Measurements from ENCODE around the gene TSACC. TPM values are rescaled to one million over a fixed set of nuclear protein-coding genes. Genes with fewer than 3 reads are reported as not detected.
"Not testable (repeated sequence)": the region's sequence is repeated elsewhere in the genome, so short reads cannot be mapped to it uniquely, and the experiment has no call there.

TSACC gene
- total RNA-seq, 3 donors from 2014 or later (not counting 1 experiment from before 2014, with no cell fraction given): not detected

DNA sequence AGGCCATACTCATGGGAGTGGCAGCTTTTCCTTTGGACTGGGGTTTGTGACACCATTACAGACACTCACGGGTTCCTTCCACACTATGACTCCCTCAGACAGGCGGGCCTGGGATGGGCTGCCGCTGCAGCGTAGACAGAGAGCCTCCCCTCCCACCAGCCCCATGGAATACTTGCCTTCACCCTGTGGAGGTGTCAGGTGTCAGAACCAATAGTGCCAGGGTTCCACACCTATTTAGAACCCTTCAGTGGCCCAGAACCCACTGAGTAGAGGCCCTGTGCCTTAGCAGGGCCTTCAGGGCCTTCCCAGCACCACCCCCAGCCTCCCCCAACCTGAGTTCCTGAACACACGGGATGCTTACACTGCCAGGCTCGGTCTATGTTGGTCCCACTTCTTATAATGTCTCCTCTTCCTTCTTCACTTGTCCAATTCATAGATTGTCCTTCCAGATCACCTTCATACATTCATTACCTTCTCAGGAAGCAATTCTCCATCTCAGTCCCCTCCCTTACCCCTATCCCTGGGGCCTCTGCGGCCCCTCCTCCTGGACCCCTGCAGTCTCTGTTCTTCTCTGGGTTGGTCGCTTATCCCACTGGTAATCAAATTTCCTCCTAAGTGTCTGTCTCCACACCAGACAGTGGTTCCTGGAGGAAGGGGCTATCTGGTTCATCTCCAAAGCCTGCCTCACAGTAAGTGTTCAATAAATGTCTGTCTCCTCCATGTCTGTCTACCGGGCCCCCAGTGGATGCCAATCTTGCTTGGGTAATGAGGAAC is 29.2 kb downstream of the TSACC start:
- no peak overlapping the region for H3K27ac ChIP-seq (ENCODE audit: low read length)
- 84% methylated on average over 9 of the region's 9 CpGs for WGBS (ENCODE audit: insufficient coverage)
- intact Hi-C loops (cut with micrococcal nuclease): no loop called here
- Mint-ChIP-seq H3K4me3 (no peak overlapping the region), H3K27ac (no peak overlapping the region), H3K27me3 (ENCODE audit: low read depth in 2 of 2) (peaks cover 46 to 55% of the 10 kb centered on the region in 2 donors), H3K36me3 (no peaks in the 10 kb centered on the region), H3K4me1 (peaks cover 0 to 5% of the 10 kb centered on the region in 2 donors), H3K9me3 (no peaks in the 10 kb centered on the region)
- peaks cover 10% of the 10 kb centered on the region for H3K4me1 ChIP-seq (ENCODE audit: control insufficient read depth, insufficient read depth, low read length)
- ATAC-seq: no peak
- no peak for DNase-seq
- TF ChIP-seq, protein P1, sequence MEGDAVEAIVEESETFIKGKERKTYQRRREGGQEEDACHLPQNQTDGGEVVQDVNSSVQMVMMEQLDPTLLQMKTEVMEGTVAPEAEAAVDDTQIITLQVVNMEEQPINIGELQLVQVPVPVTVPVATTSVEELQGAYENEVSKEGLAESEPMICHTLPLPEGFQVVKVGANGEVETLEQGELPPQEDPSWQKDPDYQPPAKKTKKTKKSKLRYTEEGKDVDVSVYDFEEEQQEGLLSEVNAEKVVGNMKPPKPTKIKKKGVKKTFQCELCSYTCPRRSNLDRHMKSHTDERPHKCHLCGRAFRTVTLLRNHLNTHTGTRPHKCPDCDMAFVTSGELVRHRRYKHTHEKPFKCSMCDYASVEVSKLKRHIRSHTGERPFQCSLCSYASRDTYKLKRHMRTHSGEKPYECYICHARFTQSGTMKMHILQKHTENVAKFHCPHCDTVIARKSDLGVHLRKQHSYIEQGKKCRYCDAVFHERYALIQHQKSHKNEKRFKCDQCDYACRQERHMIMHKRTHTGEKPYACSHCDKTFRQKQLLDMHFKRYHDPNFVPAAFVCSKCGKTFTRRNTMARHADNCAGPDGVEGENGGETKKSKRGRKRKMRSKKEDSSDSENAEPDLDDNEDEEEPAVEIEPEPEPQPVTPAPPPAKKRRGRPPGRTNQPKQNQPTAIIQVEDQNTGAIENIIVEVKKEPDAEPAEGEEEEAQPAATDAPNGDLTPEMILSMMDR (IDR thresholded peaks at IDR 0.05): no peak
- no peak overlapping the region for H3K4me3 ChIP-seq (ENCODE audit: low read length)
- H3K27me3 ChIP-seq (ENCODE audit: control insufficient read depth, insufficient read depth, low read length): peaks cover 10% of the 10 kb centered on the region
- H3K9me3 ChIP-seq (ENCODE audit: control insufficient read depth, insufficient read depth, low read length): no peaks in the 10 kb centered on the region
- H3K36me3 ChIP-seq (ENCODE audit: control insufficient read depth, insufficient read depth, low read length): no peaks in the 10 kb centered on the region

DNA sequence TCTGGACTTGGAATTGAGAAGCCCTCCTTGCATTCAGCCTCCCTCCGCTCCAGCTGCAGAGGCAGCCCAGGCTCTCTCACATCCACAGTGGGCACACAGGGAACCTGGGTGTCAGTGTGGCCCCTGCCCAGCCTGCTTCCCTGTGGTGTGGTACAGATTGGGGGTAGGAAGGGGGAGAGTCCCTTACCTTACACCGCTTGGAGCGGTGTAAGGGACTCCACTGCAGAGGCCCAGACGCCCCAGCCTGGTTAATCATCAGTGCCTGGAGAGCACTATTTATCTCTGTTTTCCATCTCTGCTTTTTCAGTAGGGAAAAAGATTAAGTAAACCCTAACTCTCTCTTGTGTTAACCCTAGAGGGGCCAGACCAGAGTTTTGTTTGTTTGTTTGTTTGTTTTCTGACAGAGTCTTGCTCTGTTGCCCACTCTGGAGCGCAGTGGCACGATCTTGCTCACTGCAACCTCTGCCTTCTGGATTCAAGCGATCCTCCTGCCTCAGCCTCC is 29.9 kb downstream of the TSACC start:
- H3K4me3 Mint-ChIP-seq: no peak overlapping the region
- 95% methylated on average over 7 of the region's 7 CpGs for WGBS (ENCODE audit: insufficient coverage)

DNA sequence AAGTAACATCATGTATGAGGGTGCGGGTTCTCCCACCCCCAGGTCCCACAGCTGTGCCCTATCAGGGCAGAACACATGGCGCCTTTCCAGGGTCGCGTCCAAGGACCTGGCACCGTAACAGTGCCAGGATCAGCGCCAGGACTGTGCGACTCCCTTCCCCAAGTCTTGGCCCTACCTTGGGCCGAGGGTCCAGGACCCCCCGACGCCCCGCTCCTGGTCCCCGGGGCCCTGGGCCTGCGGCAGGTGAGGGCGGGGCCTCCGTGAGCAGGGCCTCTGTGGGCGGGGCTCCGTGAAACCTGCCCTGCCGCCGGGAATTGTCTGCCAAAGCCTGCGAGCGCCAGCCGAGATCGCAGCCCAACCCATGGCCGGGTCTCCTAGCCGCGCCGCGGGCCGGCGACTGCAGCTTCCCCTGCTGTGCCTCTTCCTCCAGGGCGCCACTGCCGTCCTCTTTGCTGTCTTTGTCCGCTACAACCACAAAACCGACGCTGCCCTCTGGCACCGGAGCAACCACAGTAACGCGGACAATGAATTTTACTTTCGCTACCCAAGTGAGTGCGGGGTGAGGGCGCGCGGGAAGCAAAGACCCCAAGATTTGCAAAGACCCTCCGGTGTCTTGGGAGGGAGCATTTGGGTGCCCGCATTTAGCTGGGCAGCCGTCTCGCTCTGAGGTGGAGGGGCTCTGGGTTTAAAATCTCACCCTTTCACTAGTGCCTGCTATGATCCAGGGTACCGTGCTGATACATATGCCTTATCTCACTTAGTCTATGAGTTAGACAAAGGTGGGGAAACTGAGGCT is 30.8 kb downstream of the TSACC start, which contains the start of gene RHBG:
TSS of gene RHBG (plus strand) at position 323 of the 796 bp plus-strand sequence. CDS start at position 362, 39 bp downstream.
- DNase-seq (peak in 1 of 2 donors; percentile 35), ATAC-seq (peak in 1 of 3 donors; percentile 63)
- Histone ChIP-seq H3K36me3 (ENCODE audit: control insufficient read depth, insufficient read depth, low read length) (no peaks in the 10 kb centered on the region), H3K27ac (ENCODE audit: low read length) (no peak within 1 kb of the TSS), H3K27me3 (ENCODE audit: control insufficient read depth, insufficient read depth, low read length) (peaks cover 10% of the 10 kb centered on the region), H3K9me3 (ENCODE audit: control insufficient read depth, insufficient read depth, low read length) (no peaks in the 10 kb centered on the region), H3K4me1 (ENCODE audit: control insufficient read depth, insufficient read depth, low read length) (peaks cover 10% of the 10 kb centered on the region), H3K4me3 (ENCODE audit: low read length) (no peak within 1 kb of the TSS)
- Mint-ChIP-seq H3K36me3 (no peaks in the 10 kb centered on the region), H3K4me1 (peaks cover 0 to 5% of the 10 kb centered on the region in 2 donors), H3K4me3 (peak within 1 kb of the TSS; percentile 45), H3K9me3 (no peaks in the 10 kb centered on the region), H3K27me3 (ENCODE audit: low read depth in 2 of 2) (peaks cover 46 to 59% of the 10 kb centered on the region in 2 donors), H3K27ac (no peak within 1 kb of the TSS)
- TF ChIP-seq, protein P1 (IDR thresholded peaks at IDR 0.05): no peak
- 10% methylated on average over 47 of the region's 48 CpGs for WGBS (ENCODE audit: insufficient coverage)
- intact Hi-C loops (cut with micrococcal nuclease): no loop called here

More for the DNA sequence above, 29.9 kb downstream of the TSACC start:
- no peaks in the 10 kb centered on the region for H3K36me3 Mint-ChIP-seq
- ATAC-seq: no peak
- H3K4me3 ChIP-seq (ENCODE audit: low read length): no peak overlapping the region
- no peaks in the 10 kb centered on the region for H3K9me3 ChIP-seq (ENCODE audit: control insufficient read depth, insufficient read depth, low read length)
- no peaks in the 10 kb centered on the region for H3K36me3 ChIP-seq (ENCODE audit: control insufficient read depth, insufficient read depth, low read length)
- H3K4me1 ChIP-seq (ENCODE audit: control insufficient read depth, insufficient read depth, low read length): peaks cover 10% of the 10 kb centered on the region
- peaks cover 10% of the 10 kb centered on the region for H3K27me3 ChIP-seq (ENCODE audit: control insufficient read depth, insufficient read depth, low read length)
- TF ChIP-seq, protein P1 (IDR thresholded peaks at IDR 0.05): no peak
- no peak overlapping the region for H3K27ac Mint-ChIP-seq
- peaks cover 46 to 59% of the 10 kb centered on the region in 2 donors for H3K27me3 Mint-ChIP-seq (ENCODE audit: low read depth in 2 of 2)
- no peak overlapping the region for H3K27ac ChIP-seq (ENCODE audit: low read length)
- peaks cover 0 to 5% of the 10 kb centered on the region in 2 donors for H3K4me1 Mint-ChIP-seq
- no peak for DNase-seq
- intact Hi-C loops (cut with micrococcal nuclease): no loop called here
- no peaks in the 10 kb centered on the region for H3K9me3 Mint-ChIP-seq

DNA sequence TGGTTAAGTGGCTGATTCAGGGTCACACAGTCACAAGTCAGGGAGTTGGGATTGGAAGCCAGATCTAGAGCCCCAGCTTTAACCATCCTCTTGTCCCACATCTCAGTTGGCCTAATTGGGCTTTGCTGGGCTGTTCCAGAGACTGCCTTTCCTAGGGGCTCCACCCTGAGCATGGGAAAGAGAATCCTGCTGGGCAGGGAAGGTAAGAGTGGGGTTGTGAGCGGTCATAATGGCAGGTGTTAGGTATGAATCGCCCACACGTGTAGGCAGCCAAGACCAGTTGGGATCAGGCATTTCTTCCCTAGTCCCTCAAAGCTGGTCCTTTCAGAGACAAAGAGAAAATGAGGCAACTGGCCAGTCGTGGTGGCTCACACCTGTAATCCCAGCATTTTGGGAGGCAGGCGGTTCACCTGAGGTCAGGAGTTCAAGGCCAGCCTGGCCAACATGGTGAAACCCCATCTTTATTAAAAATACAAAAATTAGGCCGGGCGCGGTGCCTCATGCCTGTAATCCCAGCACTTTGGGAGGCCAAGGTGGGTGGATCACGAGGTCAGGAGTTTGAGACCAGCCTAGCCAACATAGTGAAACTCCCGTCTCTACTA is 31.5 kb downstream of the TSACC start:
- H3K27ac ChIP-seq (ENCODE audit: low read length); H3K9me3 ChIP-seq (ENCODE audit: control insufficient read depth, insufficient read depth, low read length); ATAC-seq; H3K4me1 Mint-ChIP-seq; H3K4me1 ChIP-seq (ENCODE audit: control insufficient read depth, insufficient read depth, low read length); DNase-seq; H3K4me3 ChIP-seq (ENCODE audit: low read length); H3K36me3 ChIP-seq (ENCODE audit: control insufficient read depth, insufficient read depth, low read length); H3K4me3 Mint-ChIP-seq; H3K27ac Mint-ChIP-seq; H3K9me3 Mint-ChIP-seq; H3K36me3 Mint-ChIP-seq; intact Hi-C loops (cut with micrococcal nuclease): not testable (repeated sequence)
- 94% methylated on average over 8 of the region's 10 CpGs for WGBS (ENCODE audit: insufficient coverage)
- H3K27me3 Mint-ChIP-seq (ENCODE audit: low read depth in 2 of 2): peaks cover 41 to 52% of the 10 kb centered on the region in 2 donors
- H3K27me3 ChIP-seq (ENCODE audit: control insufficient read depth, insufficient read depth, low read length): peaks cover 10% of the 10 kb centered on the region

All from natural killer cell (primary cell).